HTR-8/SVneo (cell line): Measurements from ENCODE around the gene PTPN6.

Experiments
- DNase-seq: peaks from one replicate; pipeline ENCODE4 v3.0.0; 2011; ENCODE audit warnings: low spot score, mixed read lengths; ENCODE audit not compliant: insufficient read length
- FAIRE-seq: peaks from 2 replicates; lab custom pipeline; 2011; peaks lifted over from hg19 to GRCh38; lab: Jason Lieb, UNC

PTPN6 gene

GRCh38 chr12:6921996-6922946, 28.9 kb upstream of the PTPN6 start:
- peak; percentile 52 for FAIRE-seq
- DNase-seq: no peak

DNA sequence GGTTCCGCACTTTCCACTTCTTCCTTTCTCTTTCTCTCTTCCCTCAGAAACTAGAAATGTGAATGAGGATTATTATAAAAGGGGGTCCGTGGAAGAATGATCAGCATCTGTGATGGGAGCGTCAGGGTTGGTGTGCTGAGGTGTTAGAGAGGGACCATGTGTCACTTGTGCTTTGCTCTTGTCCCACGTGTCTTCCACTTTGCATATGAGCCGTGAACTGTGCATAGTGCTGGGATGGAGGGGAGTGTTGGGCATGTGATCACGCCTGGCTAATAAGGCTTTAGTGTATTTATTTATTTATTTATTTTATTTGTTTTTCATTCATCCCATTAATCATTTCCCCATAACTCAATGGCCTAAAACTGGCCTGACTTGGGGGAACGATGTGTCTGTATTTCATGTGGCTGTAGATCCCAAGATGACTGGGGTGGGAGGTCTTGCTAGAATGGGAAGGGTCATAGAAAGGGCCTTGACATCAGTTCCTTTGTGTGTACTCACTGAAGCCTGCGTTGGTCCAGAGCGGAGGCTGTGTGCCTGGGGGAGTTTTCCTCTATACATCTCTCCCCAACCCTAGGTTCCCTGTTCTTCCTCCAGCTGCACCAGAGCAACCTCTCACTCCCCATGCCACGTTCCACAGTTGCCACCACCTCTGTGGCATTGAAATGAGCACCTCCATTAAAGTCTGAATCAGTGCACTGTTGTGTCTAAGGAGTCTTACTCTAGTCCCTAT, 28.0 kb upstream of the PTPN6 start:
- FAIRE-seq (no peak), DNase-seq (no peak)

GRCh38 chr12:6923851-6924250, 27.3 kb upstream of the PTPN6 start:
- DNase-seq (no peak), FAIRE-seq (no peak)

DNA sequence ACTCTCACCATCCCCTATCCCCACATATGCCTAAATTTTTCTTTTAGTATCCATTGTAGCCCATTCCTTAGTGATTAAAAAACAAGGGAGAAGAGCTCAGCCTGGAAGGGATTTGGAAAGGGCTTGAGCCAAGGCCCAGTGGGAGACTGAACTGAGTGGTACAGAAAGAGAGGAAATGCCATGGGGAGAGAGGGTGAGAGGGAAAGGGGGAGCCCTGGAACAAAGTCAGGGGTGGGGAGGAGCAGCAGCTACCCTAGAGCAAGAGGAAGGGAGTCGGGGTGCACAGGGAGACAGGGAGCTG, 26.0 kb upstream of the PTPN6 start:
- DNase-seq (no peak), FAIRE-seq (no peak)

DNA sequence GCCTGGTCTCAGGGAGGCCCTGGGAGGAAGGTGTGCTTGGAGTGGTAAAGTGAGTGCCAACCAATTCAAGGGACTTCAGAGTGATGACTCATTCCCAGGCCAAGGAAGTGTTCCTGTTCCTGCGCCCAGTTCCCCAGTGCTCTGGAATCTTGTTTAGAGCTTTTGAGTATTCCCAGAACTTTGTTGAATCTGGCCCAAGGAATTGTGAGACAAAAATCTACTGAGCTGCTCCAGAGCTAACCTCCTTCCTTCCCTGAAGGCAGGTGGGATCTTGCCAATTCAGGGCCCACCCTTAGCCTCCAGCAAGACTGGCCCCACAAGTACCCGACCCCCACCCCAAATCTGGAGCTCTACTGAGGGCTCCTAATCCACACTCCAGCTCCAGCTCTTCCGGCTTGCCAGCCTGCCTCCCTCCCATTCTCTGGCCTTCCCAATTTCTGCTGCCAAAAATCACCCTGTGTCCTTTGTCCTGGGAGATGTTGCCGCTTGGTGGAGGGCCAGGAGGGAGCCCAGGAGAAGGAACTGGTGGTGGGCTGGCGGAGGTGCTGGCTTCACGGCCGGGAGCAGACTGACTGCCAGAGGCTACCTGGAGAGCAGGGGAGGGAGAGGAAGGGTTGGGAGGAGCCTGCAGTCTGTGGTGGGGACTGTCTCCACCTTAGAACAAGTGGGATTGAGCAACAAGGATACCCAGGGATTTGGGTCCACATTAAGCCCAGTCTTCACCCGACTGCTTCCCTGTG, 25.4 kb upstream of the PTPN6 start:
- peak; percentile 85 for DNase-seq
- peak; percentile 72 for FAIRE-seq

DNA sequence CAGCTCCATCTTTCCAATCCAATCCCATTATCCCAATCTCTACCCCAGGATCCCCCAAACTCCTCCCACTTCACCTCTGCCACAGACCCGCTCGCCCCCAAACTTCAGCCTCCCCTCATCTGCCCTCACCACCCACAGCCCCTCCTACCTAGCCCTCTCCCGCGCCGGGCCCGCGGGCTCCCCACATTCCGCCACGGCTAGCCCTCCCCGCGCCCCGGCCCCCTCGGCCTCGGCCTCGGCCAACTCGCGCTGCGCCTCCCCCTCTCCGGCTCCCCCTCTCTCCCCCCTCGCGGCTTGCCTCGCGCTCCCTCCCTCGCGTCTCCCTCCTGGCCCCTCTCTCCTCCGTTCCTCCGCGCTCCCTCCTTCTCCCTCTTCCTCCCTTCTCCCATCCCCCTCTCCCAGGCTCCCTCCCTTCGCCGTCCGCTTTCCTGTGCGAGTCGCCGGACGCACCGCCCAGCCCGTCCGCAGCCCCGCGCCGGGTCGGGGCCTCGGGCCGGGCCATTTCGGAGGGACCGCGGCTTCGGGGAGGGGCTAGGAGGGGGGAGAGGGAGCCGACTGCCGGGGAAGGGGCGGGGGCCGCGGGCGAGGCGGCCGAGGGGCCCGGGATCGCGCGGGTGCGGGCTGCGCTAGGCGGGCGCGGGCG, 23.7 kb upstream of the PTPN6 start, which contains the start of gene ATN1:
TSS of gene ATN1 (plus strand) at position 581 of the 643 bp plus-strand sequence. CDS start 6,043 bp downstream, outside the sequence.
- peak; percentile 70 for DNase-seq
- FAIRE-seq: peak; percentile 84

DNA sequence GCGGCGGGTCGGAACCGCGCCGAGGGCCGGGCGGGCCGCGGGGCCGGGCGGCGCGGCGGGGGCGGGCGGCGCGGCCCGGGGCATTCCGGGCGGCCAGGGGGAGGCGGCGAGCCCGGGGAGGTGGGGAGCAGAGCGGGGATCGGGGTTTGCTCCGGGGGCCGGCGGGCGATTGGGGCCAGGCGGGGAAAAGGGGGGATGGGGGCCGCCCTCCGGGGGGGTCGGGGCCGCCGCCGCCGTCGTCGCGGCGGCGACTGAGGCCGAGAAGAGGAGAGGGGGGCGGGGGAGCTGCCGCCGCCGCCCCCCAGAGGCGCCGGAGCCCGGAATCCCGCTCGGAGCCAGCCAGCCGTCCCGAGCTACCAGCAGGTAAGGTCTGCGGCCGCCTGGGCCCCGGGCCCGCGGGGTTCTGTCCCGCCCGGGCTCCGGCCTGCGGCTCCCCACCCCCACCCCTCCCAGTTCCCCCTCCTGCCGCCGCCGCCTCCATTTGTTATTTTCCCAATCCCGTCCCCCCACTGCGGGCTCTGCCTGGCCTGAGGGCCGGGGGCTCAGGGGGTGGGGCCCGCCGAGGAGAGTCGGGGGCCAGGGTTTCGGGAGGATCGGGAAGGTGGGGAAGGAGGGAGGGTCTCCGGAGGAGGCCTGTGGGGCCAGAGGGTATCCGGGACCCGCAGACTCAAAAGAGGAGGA, 23.0 kb upstream of the PTPN6 start:
- FAIRE-seq: no peak
- no peak for DNase-seq

- FAIRE-seq (no peak), DNase-seq (no peak)
Measured at GRCh38 chr12:6928703-6929407, 22.3 kb upstream of the PTPN6 start.

DNA sequence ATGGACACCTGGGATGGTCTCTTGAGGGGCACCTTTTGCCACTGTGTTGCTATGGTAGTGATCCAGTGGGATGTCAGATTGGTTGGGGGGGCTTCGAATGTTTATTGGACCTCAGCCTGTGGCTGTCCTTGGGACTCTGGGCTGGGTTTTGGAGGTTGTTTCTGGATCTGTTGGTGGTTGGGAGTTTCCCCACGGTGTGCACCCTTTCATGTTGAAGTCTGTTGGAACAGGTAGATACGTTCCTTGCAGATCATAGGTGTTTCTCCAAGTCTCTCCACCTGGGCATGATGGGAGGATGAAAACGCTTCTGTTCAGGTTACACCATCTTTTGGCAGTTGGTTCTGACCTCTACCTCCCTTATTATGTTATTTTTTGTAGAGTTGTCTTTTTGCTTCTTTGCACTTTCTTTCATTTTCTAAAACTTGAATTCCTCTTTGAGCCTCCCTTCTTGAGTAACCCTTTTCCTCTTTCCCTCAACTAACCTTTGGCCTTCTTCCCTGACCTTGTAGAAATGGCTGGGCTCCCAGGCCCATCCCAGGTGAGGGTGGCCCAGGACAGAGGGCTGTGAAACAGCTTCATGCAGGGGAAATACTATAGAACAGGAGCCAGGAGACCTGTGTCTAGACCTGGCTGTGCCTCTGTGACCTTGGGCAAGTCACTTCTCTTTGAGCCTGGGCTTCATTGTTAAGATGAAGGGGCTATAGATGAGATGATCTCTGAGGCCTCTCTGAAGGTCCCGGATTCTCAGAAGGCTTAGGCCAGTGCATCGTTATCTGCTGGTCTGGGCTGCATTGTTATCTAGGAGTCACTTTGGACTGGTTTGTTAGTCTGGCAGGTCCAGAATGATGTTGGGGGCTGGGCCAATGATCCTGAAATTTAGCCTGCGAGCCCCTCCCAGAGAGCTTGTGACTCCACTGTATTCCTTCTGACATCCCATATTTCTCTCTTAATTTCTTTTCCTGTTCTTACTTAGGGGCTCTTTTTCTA, 21.4 kb upstream of the PTPN6 start:
- peak; percentile 57 for FAIRE-seq
- DNase-seq: no peak

- FAIRE-seq (no peak), DNase-seq (no peak)
Measured at GRCh38 chr12:6932766-6933165, 18.4 kb upstream of the PTPN6 start.

DNA sequence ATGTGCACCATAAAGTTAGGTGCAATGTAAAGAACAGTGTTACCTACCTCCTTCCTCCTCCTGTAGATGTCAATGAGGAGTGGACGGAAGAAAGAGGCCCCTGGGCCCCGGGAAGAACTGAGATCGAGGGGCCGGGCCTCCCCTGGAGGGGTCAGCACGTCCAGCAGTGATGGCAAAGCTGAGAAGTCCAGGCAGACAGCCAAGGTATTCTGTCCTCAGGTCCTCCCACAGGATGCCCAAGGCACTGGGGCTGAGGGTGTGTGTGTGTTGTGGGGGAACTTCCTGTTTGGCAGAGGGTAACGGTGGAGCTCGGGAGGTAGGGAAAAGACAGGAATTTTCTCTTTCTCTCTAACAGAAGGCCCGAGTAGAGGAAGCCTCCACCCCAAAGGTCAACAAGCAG, 17.0 kb upstream of the PTPN6 start:
- DNase-seq (no peak), FAIRE-seq (peak; percentile 69)

DNA sequence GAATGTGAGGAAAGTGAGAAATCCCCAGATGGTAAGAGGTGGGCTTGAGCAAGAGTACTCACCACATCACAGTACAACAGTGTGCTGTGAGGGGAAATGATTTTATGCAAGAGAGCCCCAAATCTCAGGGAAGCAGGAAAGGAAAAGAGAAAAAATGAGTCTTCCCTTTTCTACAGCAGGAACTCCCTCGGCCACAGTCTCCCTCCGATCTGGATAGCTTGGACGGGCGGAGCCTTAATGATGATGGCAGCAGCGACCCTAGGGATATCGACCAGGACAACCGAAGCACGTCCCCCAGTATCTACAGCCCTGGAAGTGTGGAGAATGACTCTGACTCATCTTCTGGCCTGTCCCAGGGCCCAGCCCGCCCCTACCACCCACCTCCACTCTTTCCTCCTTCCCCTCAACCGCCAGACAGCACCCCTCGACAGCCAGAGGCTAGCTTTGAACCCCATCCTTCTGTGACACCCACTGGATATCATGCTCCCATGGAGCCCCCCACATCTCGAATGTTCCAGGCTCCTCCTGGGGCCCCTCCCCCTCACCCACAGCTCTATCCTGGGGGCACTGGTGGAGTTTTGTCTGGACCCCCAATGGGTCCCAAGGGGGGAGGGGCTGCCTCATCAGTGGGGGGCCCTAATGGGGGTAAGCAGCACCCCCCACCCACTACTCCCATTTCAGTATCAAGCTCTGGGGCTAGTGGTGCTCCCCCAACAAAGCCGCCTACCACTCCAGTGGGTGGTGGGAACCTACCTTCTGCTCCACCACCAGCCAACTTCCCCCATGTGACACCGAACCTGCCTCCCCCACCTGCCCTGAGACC, 15.6 kb upstream of the PTPN6 start:
- DNase-seq (no peak), FAIRE-seq (peak; percentile 23)

DNA sequence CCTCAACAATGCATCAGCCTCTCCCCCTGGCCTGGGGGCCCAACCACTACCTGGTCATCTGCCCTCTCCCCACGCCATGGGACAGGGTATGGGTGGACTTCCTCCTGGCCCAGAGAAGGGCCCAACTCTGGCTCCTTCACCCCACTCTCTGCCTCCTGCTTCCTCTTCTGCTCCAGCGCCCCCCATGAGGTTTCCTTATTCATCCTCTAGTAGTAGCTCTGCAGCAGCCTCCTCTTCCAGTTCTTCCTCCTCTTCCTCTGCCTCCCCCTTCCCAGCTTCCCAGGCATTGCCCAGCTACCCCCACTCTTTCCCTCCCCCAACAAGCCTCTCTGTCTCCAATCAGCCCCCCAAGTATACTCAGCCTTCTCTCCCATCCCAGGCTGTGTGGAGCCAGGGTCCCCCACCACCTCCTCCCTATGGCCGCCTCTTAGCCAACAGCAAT, 14.9 kb upstream of the PTPN6 start:
- no peak for DNase-seq
- no peak for FAIRE-seq

GRCh38 chr12:6936636-6937480, 14.3 kb upstream of the PTPN6 start:
- no peak for DNase-seq
- peak; percentile 51 for FAIRE-seq

DNA sequence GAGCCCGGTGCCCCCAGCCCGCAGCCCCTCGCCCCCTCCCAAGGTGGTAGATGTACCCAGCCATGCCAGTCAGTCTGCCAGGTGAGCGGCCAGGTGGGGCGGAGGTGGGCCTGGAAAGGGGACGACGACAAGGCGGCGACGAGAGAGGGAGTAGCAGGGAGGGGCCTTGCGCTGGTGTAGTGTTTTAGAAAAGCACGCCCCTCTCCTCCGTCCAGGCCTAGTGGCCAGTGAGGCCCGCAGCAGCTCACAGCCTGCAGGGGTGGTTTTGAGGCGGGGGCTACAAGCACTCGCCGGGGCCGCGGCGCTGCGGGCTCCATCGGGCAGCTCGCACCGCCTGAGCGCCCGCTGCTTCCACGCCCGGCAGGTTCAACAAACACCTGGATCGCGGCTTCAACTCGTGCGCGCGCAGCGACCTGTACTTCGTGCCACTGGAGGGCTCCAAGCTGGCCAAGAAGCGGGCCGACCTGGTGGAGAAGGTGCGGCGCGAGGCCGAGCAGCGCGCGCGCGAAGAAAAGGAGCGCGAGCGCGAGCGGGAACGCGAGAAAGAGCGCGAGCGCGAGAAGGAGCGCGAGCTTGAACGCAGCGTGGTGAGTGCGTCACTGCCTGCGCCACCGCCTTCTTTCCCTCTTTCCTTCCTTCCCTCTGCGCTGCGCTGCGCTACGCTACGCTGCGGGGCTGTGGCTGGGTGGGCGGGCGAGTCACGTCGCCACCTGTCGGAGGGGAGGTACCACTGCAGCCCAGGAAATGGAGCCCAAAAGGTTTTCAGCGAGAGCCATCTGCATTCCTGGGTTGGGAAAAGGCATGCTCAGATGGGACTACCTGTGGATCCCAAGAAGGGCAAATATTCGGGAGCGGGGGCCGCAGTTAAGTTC, 13.4 kb upstream of the PTPN6 start:
- FAIRE-seq (peak; percentile 99), DNase-seq (peak; percentile 78)
